ENCODE results near the gene ASAP3.

Gene ASAP3

GRCh38 chr1:23448846-23449245 lies 35.1 kb downstream of the ASAP3 start:
- FAIRE-seq = no peak

- no peak for FAIRE-seq
These were observed 37.2 kb downstream of the ASAP3 start for GRCh38 chr1:23446661-23447310.

GRCh38 chr1:23444596-23445390 lies 39.2 kb downstream of the ASAP3 start:
- no peak for FAIRE-seq

GRCh38 chr1:23444104-23444533 lies 39.9 kb downstream of the ASAP3 start:
- FAIRE-seq = no peak

GRCh38 chr1:23442751-23443150 lies 41.2 kb downstream of the ASAP3 start:
- FAIRE-seq = no peak

- FAIRE-seq = no peak
These were observed 42.4 kb downstream of the ASAP3 start for GRCh38 chr1:23441446-23442148.

GRCh38 chr1:23438545-23438944 lies 45.4 kb downstream of the ASAP3 start:
- no peak for FAIRE-seq

GRCh38 chr1:23437355-23437664 lies 46.7 kb downstream of the ASAP3 start:
- no peak for FAIRE-seq

GRCh38 chr1:23436520-23437354 lies 47.2 kb downstream of the ASAP3 start:
- FAIRE-seq = no peak

GRCh38 chr1:23434260-23434775 lies 49.7 kb downstream of the ASAP3 start:
- no peak for FAIRE-seq

- FAIRE-seq = no peak
These were observed 50.9 kb downstream of the ASAP3 start for GRCh38 chr1:23433122-23433521.

- FAIRE-seq = no peak
These were observed 52.5 kb downstream of the ASAP3 start for GRCh38 chr1:23431431-23431830.

- no peak for FAIRE-seq
These were observed 53.2 kb downstream of the ASAP3 start for GRCh38 chr1:23430803-23431202.

- no peak for FAIRE-seq
These were observed 55.7 kb downstream of the ASAP3 start for GRCh38 chr1:23428136-23428905.

- FAIRE-seq = no peak
These were observed 56.4 kb downstream of the ASAP3 start for GRCh38 chr1:23427550-23427949.

GRCh38 chr1:23426828-23427227 lies 57.2 kb downstream of the ASAP3 start:
- no peak for FAIRE-seq

GRCh38 chr1:23425193-23425494 lies 58.8 kb downstream of the ASAP3 start:
- FAIRE-seq = no peak

- no peak for FAIRE-seq
These were observed 59.4 kb downstream of the ASAP3 start, which contains the start of gene TCEA3 for GRCh38 chr1:23424293-23425192. Gene TCEA3, minus strand, starts transcription at chr1:23424748. Its CDS starts 115 bp downstream, at chr1:23424633.

GRCh38 chr1:23423415-23424292 lies 60.3 kb downstream of the ASAP3 start:
- FAIRE-seq = no peak

GRCh38 chr1:23422941-23423340 lies 61.0 kb downstream of the ASAP3 start:
- FAIRE-seq = no peak
